Tibial artery (tissue), 4 donors: ENCODE measurements around the gene HYKK.
"Not testable (repeated sequence)": the region's sequence is repeated elsewhere in the genome, so short reads cannot be mapped to it uniquely, and the experiment has no call there.

Experiments used
- DNase-seq, 2 donors: peaks; one replicate each; pipeline ENCODE4 v3.0.0-alpha.2; 2019
- H3K27ac ChIP-seq, 2 donors: fragments of 200-600 bp; sonication (generic) in 1 of 2; 1 replicate in 1 of 2; 2 replicates in 1 of 2; pipeline ENCODE4 v1.5.1; 2018 to 2019; ENCODE audit warnings: mild to moderate bottlenecking in 1 of 2
- H3K27me3 ChIP-seq, 2 donors: fragments of 200-600 bp; sonication (generic) in 1 of 2; one replicate each; pipeline versions ENCODE4 v1.5.1 to v1.6.0; 2016 to 2019
- H3K36me3 ChIP-seq, 3 donors: fragments of 200-600 bp; sonication (generic) in 2 of 3; one replicate each; pipeline ENCODE4 v1.5.1; 2016 to 2019; ENCODE audit warnings: mild to moderate bottlenecking in 2 of 3
- H3K4me1 ChIP-seq, 4 donors: fragments of 200-600 bp; sonication (generic) in 2 of 4; 1 replicate in 3 of 4; 2 replicates in 1 of 4; pipeline ENCODE4 v1.5.1; 2016 to 2019
- H3K4me3 ChIP-seq, 2 donors: fragments of 200-600 bp; sonication (generic) in 1 of 2; 1 replicate in 1 of 2; 2 replicates in 1 of 2; pipeline ENCODE4 v1.5.1; 2018 to 2019; ENCODE audit warnings: mild to moderate bottlenecking in 2 of 2
- H3K9me3 ChIP-seq, 3 donors: fragments of 200-600 bp; sonication (generic) in 1 of 3; one replicate each; pipeline ENCODE4 v1.5.1; 2016 to 2019
- intact Hi-C: fragments of 100-400 bp; cut with DNase I; formaldehyde crosslinking; loops from one replicate; pipeline ENCODE4 v1.15.0; 2023; ENCODE audit warnings: low total_unique reads
- TF ChIP-seq, protein P1 (sequence below), 2 experiments: fragments of 200-600 bp in 1 of 2; fragments of 450-650 bp in 1 of 2; IDR thresholded peaks; one replicate each; pipeline ENCODE4 v1.5.1; 2017 to 2019; ENCODE audit warnings: antibody characterized with exemption in 2 of 2, mild to moderate bottlenecking in 1 of 2, moderate library complexity in 1 of 2

Gene HYKK

DNA sequence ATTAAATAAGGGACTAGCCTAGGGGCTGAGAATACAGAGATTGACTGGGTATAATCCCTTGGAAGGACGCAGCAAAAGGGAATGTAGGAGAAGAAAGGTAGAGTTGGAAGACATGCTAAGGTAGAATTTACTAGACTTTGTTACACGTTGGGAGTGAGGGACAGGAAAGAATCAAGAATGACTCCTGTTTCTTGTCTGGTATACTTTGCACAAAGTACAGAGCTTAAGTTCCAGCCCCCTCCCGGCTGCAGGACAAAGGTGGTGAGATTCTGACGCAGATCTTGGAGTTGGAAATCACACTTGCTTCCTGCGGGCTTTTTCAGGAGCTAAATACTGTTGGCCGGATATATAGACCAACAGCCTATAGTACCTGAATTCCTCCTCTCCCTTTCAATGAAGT lies 895 bp downstream of the HYKK start:
- TF ChIP-seq, protein P1, sequence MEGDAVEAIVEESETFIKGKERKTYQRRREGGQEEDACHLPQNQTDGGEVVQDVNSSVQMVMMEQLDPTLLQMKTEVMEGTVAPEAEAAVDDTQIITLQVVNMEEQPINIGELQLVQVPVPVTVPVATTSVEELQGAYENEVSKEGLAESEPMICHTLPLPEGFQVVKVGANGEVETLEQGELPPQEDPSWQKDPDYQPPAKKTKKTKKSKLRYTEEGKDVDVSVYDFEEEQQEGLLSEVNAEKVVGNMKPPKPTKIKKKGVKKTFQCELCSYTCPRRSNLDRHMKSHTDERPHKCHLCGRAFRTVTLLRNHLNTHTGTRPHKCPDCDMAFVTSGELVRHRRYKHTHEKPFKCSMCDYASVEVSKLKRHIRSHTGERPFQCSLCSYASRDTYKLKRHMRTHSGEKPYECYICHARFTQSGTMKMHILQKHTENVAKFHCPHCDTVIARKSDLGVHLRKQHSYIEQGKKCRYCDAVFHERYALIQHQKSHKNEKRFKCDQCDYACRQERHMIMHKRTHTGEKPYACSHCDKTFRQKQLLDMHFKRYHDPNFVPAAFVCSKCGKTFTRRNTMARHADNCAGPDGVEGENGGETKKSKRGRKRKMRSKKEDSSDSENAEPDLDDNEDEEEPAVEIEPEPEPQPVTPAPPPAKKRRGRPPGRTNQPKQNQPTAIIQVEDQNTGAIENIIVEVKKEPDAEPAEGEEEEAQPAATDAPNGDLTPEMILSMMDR (IDR thresholded peaks at IDR 0.05) = no peak
- peak overlapping the region; percentile 65 to 76 for H3K4me3 ChIP-seq
- intact Hi-C loops = no loop called here
- H3K27ac ChIP-seq = peak overlapping the region; percentile 66 to 76
- DNase-seq = no peak
- H3K9me3 ChIP-seq = no peaks in the 10 kb centered on the region
- H3K27me3 ChIP-seq = no peaks in the 10 kb centered on the region
- H3K36me3 ChIP-seq = no peaks in the 10 kb centered on the region
- peaks cover 0 to 9% (median 6%) of the 10 kb centered on the region in 4 donors for H3K4me1 ChIP-seq

DNA sequence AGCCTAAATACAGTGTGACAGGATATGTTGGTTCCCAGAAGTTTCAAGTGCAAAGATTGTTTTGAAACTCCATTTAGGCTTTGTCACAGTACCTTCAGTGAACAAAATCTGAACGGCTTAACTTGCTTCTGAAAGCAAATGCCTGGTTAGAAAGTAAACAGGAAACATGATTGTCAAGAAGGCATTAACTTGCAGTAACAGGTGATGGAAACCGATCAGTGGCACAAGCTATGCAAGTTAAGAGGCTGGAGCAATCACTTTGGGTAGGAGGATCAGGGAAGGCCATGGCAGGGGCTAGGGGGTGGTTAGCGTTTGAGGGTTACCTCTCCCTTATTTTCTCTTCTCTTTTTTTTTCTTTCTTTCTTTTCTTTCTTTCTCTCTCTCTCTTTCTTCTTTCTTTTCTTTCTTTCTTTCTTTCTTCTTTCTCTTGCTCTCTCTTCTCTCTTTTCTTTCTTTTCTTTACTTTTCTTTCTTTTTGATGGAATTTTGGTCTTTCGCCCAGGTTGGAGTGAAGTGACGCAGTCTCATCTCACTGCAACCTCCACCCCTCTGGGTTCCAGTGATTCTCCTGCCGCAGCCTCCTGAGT lies 2.4 kb downstream of the HYKK start:
- intact Hi-C loops = no loop called here
- Histone ChIP-seq H3K4me3 (no peak overlapping the region), H3K4me1 (peaks cover 0 to 9% (median 6%) of the 10 kb centered on the region in 4 donors), H3K27me3 (no peaks in the 10 kb centered on the region), H3K36me3 (peaks cover 0 to 4% (median 0%) of the 10 kb centered on the region in 3 donors), H3K27ac (no peak overlapping the region), H3K9me3 (no peaks in the 10 kb centered on the region)
- DNase-seq = no peak
- TF ChIP-seq, protein P1 (IDR thresholded peaks at IDR 0.05) = no peak

DNA sequence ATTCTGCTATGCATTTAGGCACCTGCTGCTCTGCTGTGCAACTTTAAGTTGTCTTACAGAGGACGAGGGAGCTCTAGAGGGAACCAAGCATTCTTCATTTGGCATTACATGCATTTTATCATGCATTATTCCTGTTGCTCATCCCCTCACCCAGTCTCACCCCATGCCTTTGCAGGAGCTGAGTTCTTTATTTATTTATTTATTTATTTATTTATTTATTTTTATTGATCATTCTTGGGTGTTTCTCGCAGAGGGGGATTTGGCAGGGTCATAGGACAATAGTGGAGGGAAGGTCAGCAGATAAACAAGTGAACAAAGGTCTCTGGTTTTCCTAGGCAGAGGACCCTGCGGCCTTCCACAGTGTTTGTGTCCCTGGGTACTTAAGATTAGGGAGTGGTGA lies 12.7 kb downstream of the HYKK start:
- H3K36me3 ChIP-seq = peaks cover 0 to 39% (median 4%) of the 10 kb centered on the region in 3 donors
- intact Hi-C loops, H3K27me3 ChIP-seq, H3K4me1 ChIP-seq, DNase-seq, H3K4me3 ChIP-seq, H3K9me3 ChIP-seq, H3K27ac ChIP-seq: not testable (repeated sequence)

DNA sequence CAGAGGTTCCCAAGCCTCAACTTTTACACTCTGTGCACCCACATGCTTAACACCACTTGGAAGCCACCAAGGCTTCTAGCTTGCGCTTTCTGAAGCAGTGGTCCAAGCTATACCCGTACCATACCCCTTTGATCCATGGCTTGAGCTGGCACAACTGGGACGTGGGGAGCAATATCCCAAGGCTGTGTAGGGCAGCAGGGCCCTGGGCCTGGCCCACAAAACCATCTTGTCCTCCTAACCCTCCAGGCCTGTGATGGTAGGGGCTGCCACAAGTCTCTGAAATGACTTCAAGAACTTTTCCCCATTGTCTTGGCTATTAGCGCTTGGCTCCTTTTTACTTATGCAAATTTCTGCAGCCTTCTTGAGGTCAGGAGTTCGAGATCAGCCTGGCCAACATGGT lies 16.9 kb downstream of the HYKK start:
- Histone ChIP-seq H3K36me3 (peaks cover 0 to 20% (median 0%) of the 10 kb centered on the region in 3 donors), H3K4me1 (no peaks in the 10 kb centered on the region), H3K4me3 (no peak overlapping the region), H3K9me3 (no peaks in the 10 kb centered on the region), H3K27me3 (no peaks in the 10 kb centered on the region), H3K27ac (no peak overlapping the region)
- intact Hi-C loops = no loop called here
- no peak for DNase-seq
- TF ChIP-seq, protein P1 (IDR thresholded peaks at IDR 0.05) = no peak

DNA sequence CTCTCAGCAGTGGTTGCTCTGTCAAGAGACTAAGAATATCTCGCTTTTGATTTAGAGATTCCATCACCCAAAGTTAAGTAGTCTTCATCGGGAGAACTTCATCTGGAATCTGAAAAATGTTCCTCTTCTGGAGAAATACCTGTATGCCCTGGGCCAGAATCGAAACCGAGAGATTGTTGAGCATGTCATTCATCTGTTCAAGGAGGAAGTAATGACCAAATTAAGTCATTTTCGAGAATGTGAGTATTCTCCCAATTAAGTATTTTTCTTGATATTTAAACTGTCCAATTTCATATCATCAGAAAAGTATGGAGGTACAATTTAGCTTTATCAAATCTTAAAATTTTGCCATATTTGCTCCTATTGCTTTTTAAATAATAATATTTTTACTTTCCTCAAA lies 19.9 kb downstream of the HYKK start:
- Histone ChIP-seq H3K9me3 (no peaks in the 10 kb centered on the region), H3K27ac (no peak overlapping the region), H3K36me3 (peaks cover 0 to 10% (median 0%) of the 10 kb centered on the region in 3 donors), H3K4me3 (no peak overlapping the region), H3K4me1 (no peaks in the 10 kb centered on the region), H3K27me3 (no peaks in the 10 kb centered on the region)
- TF ChIP-seq, protein P1 (IDR thresholded peaks at IDR 0.05) = no peak
- no peak for DNase-seq
- intact Hi-C loops = no loop called here

DNA sequence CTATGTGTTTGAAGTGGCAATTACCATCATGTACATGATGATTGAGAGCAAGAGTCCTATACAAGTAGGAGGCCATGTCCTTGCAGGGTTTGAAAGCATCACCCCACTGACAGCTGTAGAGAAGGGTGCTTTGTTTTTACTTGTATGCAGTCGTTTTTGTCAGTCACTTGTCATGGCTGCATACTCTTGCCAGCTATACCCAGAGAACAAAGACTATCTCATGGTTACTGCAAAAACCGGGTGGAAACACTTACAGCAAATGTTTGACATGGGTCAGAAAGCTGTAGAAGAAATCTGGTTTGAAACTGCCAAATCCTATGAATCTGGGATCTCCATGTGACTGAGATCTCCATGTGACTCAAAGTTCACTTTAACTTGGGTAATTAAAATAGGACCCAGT lies 26.0 kb downstream of the HYKK start:
- H3K27me3 ChIP-seq = no peaks in the 10 kb centered on the region
- TF ChIP-seq, protein P1 (IDR thresholded peaks at IDR 0.05) = no peak
- intact Hi-C loops = no loop called here
- no peak overlapping the region for H3K27ac ChIP-seq
- H3K4me3 ChIP-seq = no peak overlapping the region
- no peak for DNase-seq
- H3K9me3 ChIP-seq = no peaks in the 10 kb centered on the region
- no peaks in the 10 kb centered on the region for H3K4me1 ChIP-seq
- peaks cover 0 to 2% (median 0%) of the 10 kb centered on the region in 3 donors for H3K36me3 ChIP-seq
